ENCODE data around the gene C10orf105.

C10orf105 gene

DNA sequence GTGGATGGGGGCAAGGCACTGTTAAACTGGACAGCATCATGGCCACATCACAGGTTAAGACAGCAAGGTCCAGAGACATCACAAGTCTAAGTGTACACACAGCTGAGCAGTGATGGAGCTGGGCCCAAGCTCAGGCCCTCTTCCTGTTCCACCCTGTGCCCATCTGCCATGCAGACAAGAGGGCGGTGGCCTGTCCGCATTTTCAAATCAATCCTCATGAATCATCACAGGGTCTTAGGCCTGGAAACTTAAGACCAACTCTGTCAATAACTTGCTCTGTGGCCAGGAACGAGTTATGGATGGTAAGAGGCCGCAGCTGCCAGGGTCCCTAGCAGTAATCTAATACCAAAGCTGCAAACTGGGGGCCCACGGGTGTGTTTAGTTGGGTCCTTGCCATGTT is 3.2 kb downstream of the C10orf105 start:
- DNase-seq (ENCODE audit: low read depth in 2 of 2): no peak

DNA sequence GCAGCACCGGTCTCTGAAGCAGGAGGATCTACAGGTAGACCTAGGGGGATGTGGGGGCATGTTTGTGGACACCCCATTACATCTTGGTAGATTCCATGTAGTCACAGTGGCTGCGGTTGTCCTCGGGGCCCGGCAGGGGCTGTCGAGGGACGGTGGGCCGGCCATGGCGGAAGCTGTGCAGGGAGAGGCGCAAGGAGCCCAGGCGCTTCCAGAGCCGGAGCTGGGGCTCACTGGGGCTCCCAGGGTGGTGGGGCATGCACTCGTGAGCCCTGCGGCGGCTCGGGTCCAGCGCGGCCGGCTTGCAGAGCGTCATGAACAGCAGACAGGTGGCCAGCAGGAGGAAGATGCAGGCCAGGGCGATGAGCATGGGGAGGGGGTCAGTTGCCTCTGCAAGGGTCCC is 3.7 kb downstream of the C10orf105 start:
- DNase-seq (ENCODE audit: low read depth in 2 of 2): no peak

DNA sequence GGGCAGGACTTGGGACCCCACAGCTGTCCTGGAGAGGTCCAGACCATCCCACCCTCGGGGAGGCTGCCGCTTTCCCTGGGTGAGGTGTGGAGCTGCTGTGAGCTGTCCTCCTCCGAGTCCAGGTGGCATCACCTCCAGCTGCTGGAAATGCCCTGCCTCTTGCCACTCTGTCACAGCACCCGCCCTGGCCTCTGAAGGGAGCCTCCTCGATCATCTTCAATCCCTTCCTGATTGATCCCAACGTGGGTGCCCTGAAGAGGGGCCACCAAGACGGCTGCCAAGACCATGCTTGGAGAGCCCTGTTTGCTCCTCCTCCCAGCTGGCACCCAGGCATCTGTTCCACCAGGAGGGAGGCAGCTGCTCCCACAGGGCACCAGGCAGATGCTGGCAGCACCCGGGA is 4.6 kb downstream of the C10orf105 start:
- DNase-seq (ENCODE audit: low read depth in 2 of 2): no peak

DNA sequence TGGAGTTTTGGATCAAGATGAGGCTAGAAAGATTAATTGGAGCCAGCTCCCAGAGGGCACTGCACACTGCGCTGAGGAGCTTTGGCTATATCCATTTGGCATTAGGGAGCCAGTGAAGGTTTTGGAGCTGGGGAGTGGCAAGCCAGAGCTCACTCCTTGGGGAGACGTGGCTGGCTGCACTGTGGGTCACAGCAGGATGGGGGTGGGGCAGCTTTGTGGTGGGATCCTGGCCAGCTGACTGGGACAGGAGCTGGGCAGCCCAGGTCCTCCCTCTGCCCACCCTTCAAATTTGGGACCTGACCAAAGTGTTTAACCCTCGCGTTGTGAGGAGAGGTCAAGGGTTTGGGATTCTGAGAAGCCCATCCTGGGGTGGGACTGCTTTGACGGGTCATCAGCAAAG is 5.0 kb downstream of the C10orf105 start:
- no peak for DNase-seq (ENCODE audit: low read depth in 2 of 2)

DNA sequence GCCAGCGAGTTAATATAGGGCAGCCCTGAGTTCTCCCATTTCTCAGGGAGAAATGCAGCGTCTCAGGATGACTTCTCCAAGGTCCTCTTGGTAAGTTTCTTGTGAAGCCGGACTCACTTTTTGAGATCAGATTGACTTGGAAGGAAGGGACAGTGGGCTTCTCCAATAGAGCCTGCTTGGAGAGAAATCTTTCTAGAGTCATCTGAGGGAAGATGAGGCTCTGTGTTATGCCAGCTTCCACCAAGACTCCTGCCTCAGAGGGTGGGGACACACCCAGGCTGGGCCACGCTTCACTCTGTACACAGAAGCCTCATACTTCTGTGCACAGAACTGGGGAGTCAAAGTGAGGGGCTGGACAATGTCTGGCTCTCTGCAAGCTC is 5.6 kb downstream of the C10orf105 start:
- DNase-seq (ENCODE audit: low read depth in 2 of 2): no peak

DNA sequence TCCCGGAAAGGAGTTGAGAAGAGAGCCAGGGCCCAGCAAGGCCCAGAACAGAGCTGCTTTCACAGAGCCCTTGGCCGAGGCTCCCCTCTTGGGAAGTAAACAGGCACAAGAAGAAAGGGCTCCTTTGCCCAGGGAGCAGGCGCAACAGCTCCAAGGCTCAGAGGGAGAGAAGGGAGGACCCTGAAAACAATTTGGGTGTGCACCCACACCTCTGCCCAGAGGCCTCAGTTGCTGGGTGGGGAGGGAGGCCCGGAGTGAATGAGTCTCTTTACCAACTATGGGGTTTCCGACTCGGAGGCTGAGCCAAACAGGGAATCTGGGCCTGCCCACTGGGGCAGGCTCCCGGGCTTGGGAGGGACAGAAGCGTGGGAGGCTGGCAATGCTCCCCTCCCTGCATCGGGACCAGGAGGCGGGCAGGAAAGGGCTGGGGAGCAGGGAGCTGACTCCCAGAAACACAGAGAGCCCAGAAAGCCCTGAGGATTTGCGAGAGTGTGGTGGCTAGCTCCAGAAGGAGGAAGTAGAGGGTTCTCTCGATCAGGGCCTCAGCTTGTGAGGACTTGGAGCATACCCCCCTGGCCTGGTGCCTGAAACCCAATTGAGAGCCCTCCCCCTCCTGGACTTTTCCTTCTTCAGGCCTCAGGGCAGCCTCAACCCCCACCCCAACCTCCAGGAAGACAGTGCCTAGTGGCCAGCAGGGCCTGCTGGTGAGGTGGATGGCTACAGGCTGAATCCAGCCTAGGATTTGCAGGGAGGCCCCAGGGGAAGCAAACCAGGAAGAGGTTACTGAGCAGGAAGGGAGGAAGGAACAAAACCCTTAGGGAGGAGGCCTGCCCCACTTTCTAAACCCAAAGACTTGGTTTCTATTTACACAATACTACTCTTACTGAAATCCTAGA is 6.2 kb downstream of the C10orf105 start:
- DNase-seq (ENCODE audit: low read depth in 2 of 2): peak; percentile 22 to 31

DNA sequence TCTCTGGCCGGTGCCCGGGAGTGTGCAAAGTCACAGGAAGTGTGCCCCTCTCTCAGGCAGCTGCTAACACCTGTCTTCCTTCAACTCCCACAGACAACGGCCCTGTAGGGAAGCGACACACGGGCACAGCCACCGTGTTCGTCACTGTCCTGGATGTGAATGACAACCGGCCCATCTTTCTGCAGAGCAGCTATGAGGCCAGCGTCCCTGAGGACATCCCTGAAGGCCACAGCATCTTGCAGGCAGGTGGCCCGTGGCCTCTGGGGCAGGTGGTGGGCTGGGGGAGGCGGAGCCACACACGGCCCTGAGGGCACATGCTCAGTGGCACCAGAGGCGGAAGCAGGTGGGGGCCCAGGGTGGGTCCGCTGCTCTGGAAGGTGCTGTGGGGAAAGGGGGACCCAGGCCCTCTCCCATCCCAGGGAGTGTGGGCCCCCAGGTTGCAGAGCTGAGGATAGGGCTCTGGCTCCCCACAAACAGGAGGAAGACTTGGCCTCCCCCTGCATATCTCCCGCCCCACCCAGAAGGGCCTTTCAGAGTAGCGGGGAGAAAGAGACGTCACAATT is 6.9 kb downstream of the C10orf105 start:
- DNase-seq (ENCODE audit: low read depth in 2 of 2): no peak

DNA sequence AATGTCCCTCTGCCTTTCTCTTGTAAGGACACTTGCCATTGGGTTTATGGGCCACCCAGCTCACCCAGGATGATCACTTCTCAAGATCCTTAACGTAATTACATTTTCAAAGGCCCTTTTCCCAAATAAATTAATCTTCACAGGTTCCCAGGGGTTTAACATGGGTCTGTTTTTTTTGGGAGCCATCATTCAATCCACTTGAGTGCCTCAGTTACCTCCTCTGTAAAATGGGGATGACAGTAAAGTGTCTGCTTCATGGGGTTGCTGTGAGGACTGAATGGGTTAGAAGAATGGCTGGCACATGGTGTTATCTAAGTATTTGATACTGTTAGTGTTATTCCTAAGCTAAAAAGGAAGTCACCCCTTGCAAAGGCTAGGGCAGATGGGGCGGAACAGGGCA is 7.4 kb downstream of the C10orf105 start:
- DNase-seq (ENCODE audit: low read depth in 2 of 2): no peak

DNA sequence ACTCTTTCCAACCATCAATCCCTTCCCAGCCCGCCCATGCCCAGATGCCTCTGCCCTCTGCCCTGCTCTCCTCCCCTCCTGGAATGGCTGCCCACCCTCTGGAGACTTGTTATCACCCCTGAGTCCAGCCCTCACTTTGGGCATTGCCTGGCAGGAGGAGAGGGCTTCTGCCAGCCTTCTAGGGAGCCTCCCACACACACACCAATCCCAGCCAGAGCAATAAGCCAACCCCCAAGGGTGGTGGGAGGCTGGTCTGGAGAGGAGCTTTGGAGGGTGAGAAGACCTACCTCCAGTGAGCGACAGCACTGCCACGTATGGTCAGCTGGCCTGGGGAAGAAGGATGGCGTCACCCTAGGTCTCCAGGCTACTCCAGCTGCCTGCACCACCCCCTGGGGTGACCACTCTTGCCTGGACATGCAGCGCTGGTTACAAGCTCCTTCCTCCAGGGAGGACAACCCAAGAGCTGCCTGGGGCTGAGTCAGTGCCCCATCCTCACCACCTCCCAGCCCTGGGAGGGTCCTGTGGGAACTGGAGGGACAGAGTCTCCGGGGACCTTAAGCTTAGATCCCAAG is 8.4 kb downstream of the C10orf105 start:
- no peak for DNase-seq (ENCODE audit: low read depth in 2 of 2)

DNA sequence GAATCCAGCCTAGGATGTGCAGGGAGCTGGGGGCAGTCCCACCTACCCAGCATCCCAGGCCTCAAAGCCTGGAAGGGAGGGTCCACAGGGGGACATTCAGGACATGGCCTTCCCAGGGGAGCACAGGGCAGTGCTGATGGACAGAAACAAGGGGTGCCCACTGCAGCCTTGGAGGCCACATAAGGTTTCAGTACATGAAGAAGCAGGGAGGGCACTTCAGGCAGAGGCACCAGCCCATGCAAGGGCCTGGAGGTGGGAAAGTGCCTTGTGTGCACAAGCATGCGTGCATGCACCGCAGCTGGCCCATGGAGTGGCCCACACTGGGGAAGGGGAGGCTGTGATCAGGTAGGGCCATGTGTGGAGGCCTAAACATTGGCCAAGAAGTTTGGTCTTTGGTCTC is 9.1 kb downstream of the C10orf105 start:
- DNase-seq (ENCODE audit: low read depth in 2 of 2): no peak

DNA sequence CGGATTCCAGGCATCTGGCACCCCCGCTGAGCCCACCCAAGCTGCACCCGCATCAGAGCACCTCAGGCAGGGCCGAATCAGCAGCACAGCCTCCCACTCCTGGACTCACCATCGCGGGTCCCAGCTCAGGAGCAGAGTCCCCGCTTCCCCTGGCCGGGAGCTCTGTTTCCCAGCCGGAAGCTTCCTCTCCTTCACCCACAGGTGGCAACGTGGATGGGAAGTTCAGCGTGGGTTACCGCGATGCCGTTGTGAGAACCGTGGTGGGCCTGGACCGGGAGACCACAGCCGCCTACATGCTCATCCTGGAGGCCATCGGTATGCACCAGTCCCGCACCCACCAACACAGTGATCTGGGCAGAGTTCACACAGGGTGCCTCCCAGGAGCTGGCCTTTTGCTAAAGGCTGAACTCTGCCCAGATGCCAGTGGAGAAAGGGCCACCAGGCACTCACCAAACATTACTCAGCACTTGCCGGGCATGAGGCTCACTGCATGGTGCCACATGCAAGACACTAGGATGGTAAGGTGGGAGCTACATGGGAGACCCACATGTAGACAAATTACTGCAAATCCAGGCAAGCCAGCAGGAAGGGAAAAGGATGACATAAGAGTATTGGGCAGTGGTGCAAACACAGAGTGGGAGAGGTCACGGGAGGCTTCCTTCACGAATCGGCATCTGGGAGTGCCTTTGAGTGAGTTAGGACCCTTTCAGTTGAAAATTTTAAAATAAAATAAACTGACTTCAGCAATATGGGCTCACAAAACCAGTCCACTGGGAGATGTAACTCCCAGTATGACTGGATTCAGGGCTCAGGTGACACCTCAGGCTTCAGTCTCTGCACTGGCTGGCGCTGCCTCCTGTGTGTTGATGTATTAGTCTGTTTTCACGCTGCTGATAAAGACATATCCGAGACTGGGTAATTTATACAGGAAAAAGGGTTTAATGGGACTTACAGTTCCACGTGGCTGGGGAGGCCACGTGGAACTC is 10.4 kb downstream of the C10orf105 start:
- no peak for DNase-seq (ENCODE audit: low read depth in 2 of 2)

DNA sequence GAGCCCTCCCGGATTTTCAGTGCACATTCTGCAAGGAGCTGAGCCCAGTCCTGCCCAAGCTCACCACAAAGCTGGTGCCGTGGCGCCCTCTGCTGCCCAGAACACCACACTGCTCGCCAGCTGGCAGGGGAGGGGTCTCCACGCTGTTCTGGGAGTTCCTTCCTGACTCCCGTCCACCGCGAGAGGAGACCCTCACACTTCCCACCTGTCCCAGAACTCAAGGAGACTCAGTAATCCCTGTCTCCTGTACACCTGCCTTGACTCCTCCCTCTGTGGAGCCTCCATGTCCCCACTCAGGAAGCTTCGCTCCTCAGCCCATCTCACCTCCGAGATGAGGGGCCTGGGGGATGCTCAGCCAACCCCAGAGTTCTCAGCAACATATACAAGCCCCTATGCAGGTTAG is 11.3 kb downstream of the C10orf105 start:
- no peak for DNase-seq (ENCODE audit: low read depth in 2 of 2)

DNA sequence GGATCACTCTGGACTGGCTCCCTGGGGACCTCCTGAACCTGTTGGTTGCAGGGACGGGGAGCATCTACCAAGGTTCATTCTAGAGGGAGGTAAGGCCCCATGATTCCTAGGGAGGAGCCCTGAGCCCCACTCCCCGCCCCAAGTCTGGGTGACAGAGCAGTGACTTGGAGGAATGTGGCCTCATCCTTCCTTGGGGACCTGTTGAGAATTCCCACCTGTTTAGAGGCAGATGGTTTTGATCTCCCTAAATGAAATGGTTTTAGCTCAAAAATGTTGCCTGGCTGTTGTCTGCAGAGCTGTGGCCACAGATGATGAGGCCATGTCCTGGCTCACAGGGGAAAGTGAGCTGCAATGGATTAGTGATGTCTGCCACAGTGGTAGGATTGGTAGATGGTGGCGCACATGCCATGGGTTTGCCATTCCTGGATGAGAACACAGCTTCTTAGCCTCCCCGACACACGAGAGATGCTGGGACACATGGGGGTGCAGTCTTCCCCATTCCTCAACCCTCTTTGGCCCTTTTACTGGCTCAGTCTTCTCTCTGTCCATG is 12.3 kb downstream of the C10orf105 start:
- no peak for DNase-seq (ENCODE audit: low read depth in 2 of 2)

DNA sequence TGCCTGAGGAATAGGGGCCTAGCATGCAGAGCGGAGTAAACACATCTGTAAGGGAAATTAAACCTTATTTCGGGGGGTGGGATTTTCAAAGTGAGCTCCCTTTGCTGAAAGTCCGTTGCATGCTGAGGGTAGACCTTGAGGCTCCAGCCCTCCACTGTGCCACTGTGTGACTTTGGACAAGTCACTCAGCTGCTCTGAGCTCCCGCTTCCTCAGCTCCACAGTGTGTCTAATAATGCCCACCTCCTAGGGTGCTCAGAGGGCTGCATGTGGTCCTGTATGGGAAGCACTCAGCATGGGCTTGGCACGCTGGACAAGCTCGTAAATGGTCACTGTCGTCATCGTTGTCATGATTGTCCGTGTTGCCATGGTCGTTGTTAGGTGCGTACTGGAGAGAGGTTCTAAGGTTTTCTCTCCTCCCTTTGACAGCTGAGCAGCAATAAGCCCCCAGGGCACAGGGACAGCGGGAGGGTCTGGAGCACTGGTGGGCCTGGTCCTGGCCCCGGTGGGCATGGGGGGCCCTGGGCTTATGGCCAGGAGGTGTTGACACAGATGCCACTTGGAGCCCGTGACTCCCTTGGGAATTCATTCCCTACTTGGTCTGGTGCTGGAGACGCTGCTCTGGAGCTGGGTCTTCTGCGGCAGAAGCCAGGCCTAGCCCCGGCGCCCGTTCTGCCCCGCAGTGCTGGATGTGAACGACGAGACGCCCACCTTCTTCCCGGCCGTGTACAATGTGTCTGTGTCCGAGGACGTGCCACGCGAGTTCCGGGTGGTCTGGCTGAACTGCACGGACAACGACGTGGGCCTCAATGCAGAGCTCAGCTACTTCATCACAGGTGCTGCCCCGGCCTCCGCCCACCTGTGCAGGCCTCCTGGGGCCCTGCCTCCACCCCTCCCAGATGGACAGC is 13.1 kb downstream of the C10orf105 start:
- no peak for DNase-seq (ENCODE audit: low read depth in 2 of 2)

DNA sequence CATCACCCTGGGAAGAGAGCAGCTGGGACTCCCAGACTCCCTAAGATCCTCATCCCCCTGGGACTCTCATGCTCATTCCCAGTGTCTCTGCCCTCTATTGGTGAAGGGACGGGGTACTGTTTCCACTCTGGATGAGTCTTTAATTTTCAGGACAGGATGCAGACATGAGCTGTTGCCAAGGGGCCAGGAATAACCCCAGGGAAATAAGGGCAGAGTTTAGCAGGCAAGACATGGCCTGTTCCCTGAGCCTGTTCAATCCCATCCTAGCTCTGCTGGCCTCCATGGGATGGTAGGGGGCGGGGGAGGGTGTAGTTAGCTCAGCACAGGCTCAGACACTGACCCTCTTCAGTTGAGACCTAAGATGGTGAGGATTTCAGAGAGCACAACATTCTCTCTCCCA is 14.0 kb downstream of the C10orf105 start:
- no peak for DNase-seq (ENCODE audit: low read depth in 2 of 2)

DNA sequence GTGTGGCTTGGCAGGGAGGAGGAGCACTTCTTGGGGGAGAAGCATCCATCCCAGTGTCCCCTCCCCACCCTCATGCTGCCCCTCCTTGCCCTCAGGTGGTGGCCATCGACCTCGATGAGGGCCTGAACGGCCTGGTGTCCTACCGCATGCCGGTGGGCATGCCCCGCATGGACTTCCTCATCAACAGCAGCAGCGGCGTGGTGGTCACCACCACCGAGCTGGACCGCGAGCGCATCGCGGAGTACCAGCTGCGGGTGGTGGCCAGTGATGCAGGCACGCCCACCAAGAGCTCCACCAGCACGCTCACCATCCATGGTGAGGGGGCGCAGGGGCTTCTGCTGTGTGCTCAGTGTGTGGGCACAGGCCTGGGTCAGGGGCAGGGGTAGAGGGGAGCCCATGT is 14.8 kb downstream of the C10orf105 start:
- no peak for DNase-seq (ENCODE audit: low read depth in 2 of 2)

DNA sequence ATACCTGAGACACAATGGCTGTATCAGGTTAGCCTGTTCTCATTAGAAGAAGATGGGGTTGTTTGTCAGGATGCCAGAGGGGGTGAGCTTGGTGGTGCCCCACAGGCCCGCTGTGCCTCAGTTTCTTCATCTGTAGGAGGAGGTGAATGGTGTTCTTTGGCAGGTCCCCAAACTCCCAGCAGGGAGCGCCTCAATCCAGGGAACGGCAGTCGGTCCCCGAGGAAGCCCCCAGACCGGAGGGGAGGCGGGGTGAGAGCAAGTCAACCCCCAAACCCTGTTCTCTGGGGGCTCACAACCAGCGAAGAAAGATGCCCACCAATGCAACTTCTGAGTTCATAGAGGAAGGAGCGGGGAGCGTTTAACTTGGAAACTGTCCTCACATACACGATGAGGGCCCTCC is 16.0 kb downstream of the C10orf105 start:
- DNase-seq (ENCODE audit: low read depth in 2 of 2): no peak

DNA sequence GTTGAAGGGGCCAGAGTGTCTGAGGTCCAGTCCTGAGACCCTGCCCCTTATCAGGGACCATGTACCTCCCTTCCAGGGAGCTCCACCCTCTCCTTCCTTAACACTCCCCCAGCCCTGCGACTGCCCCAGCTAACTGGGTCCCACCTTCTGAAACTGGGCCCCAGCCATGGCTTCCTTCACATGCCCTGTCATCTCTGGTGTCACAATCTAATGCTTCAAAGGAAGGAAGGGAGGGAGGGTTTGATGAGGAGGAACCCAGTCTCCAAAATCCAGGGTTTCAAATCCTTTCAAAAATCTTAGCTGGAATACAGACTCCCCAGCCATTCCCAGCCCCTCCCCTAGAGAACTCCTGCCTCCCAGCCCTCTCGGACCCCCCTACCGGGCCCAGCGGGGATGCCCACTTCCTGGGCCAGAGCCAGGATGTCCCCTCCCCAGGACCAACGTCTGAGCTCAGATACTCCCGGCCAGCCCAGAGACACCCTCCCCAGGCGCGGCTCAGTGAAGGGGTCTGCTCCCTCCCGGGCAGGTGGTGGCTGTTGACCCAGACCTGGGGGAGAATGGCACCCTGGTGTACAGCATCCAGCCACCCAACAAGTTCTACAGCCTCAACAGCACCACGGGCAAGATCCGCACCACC is 18.0 kb downstream of the C10orf105 start:
- DNase-seq (ENCODE audit: low read depth in 2 of 2): no peak

DNA sequence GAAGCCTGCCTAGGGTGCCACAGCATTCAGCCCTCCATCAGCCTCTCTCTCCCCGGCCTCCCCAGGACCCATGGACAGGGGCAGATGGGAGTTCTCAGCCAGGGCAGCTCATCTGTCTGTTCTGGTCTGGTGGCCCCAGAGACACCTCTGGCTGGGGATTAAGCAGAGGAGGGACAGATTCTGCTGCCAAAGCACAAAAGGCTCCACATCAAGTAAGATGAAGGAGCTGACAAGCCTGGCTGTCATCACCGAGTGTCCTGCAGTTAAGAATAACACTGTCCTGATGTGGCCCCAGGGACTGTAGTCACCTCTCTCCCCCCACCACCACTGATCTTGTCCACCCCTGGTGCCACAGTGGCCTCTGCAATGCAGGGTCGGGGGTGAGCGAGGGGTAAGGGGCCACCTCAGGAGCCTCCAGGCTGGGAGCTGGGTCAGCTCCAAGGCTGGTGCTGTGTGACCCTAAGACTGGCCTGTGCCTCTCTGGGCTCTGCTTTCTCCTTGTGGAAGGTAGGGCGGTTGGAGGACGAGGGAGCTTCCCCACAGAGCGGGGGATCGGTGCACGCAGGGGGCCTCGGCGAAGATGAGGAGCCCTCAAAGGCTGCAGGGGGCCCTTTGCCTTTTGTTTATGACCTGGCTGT is 18.7 kb downstream of the C10orf105 start:
- no peak for DNase-seq (ENCODE audit: low read depth in 2 of 2)

DNA sequence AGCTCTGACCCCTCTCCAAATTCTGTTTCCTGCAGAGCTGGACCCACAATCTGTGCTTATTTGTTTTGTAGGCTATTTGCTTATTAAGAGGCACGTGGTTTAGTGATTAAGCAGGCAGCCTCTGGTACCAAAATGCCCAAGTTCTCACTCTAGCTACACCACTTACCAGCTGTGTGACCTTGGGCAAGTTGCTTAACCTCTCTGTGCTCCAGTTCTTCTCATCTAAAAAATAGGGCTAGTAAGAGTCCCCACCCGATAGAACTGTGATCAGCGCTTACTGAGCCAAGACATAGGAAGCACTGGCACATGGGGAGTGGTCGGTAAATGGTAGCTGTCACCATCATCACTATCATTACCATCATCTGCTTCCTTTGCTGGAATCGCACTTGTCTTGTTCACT is 20.8 kb downstream of the C10orf105 start:
- no peak for DNase-seq (ENCODE audit: low read depth in 2 of 2)

Measured in fibroblast of skin of left biceps (primary cell).